GM19438 (cell line): Measurements from ENCODE around the gene PDX1.
"Not testable (repeated sequence)": the region's sequence is repeated elsewhere in the genome, so short reads cannot be mapped to it uniquely, and the experiment has no call there.

Source experiments
- ATAC-seq: cut with Tn5 transposase; IDR thresholded peaks from one replicate; pipeline ENCODE4 v1.9.1; 2021; ENCODE audit warnings: low read depth; ENCODE audit not compliant: unreplicated experiment

Gene PDX1

GRCh38 chr13:27954406-27954851 lies 34.6 kb downstream of the PDX1 start:
- peak; percentile 38 for ATAC-seq

- ATAC-seq = no peak
Measured at GRCh38 chr13:27955014-27955591, 35.3 kb downstream of the PDX1 start.

- no peak for ATAC-seq
Measured at GRCh38 chr13:27956576-27957300, 36.9 kb downstream of the PDX1 start.

- ATAC-seq = no peak
Measured at GRCh38 chr13:27959976-27960361, 40.2 kb downstream of the PDX1 start.

- peak; percentile 69 for ATAC-seq
Measured at GRCh38 chr13:27960362-27961226, 40.8 kb downstream of the PDX1 start.

GRCh38 chr13:27961227-27962085 lies 41.7 kb downstream of the PDX1 start:
- ATAC-seq = no peak

- no peak for ATAC-seq
Measured at GRCh38 chr13:27962128-27962841, 42.5 kb downstream of the PDX1 start.

GRCh38 chr13:27962982-27963381 lies 43.2 kb downstream of the PDX1 start:
- no peak for ATAC-seq

GRCh38 chr13:27963491-27963890 lies 43.7 kb downstream of the PDX1 start:
- ATAC-seq = no peak

GRCh38 chr13:27964206-27964605 lies 44.4 kb downstream of the PDX1 start:
- ATAC-seq = not testable (repeated sequence)

- ATAC-seq = no peak
Measured at GRCh38 chr13:27964741-27965323, 45.0 kb downstream of the PDX1 start.

- no peak for ATAC-seq
Measured at GRCh38 chr13:27965343-27965739, 45.5 kb downstream of the PDX1 start.

- ATAC-seq = no peak
Measured at GRCh38 chr13:27965740-27966640, 46.2 kb downstream of the PDX1 start.

- no peak for ATAC-seq
Measured at GRCh38 chr13:27966641-27967202, 46.9 kb downstream of the PDX1 start.

- ATAC-seq = no peak
Measured at GRCh38 chr13:27967203-27967735, 47.5 kb downstream of the PDX1 start.

- ATAC-seq = no peak
Measured at GRCh38 chr13:27967736-27968315, 48.0 kb downstream of the PDX1 start.

- ATAC-seq = no peak
Measured at GRCh38 chr13:27968316-27969081, 48.7 kb downstream of the PDX1 start.
